Measurements from ENCODE around the gene KATNAL1.

KATNAL1 gene

GRCh38 chr13:30334663-30335386, 27.5 kb upstream of the KATNAL1 start:
- no peak overlapping the region for H3K4me3 ChIP-seq
- H3K27ac ChIP-seq, result no peak overlapping the region

- no peak overlapping the region for H3K4me3 ChIP-seq
- H3K27ac ChIP-seq, result no peak overlapping the region
Observed at GRCh38 chr13:30333616-30334015, 26.3 kb upstream of the KATNAL1 start.

- H3K27ac ChIP-seq, result peak overlapping the region in 1 of 21 experiments; percentile 56
- no peak overlapping the region for H3K4me3 ChIP-seq
Observed at GRCh38 chr13:30332456-30333143, 25.2 kb upstream of the KATNAL1 start.

GRCh38 chr13:30331331-30331771, 24.0 kb upstream of the KATNAL1 start:
- Histone ChIP-seq H3K4me3 (no peak overlapping the region), H3K27ac (peak overlapping the region in 3 of 21 experiments; percentile 29 to 56 (median 40))

- Histone ChIP-seq H3K4me3 (no peak overlapping the region), H3K27ac (peak overlapping the region in 1 of 21 experiments; percentile 21)
Observed at GRCh38 chr13:30329009-30329585, 21.7 kb upstream of the KATNAL1 start.

- no peak overlapping the region for H3K4me3 ChIP-seq
Observed at GRCh38 chr13:30325668-30326067, 18.3 kb upstream of the KATNAL1 start.

GRCh38 chr13:30323524-30323923, 16.2 kb upstream of the KATNAL1 start:
- H3K4me3 ChIP-seq, result no peak overlapping the region

More at GRCh38 chr13:30325668-30326067, 18.3 kb upstream of the KATNAL1 start:
- no peak overlapping the region for H3K27ac ChIP-seq

GRCh38 chr13:30322428-30322827, 15.1 kb upstream of the KATNAL1 start:
- H3K4me3 ChIP-seq, result no peak overlapping the region
- no peak overlapping the region for H3K27ac ChIP-seq

More at GRCh38 chr13:30323524-30323923, 16.2 kb upstream of the KATNAL1 start:
- no peak overlapping the region for H3K27ac ChIP-seq

GRCh38 chr13:30321256-30321655, 13.9 kb upstream of the KATNAL1 start:
- Histone ChIP-seq H3K4me3 (no peak overlapping the region), H3K27ac (no peak overlapping the region)

GRCh38 chr13:30319655-30320054, 12.3 kb upstream of the KATNAL1 start:
- Histone ChIP-seq H3K27ac (no peak overlapping the region), H3K4me3 (no peak overlapping the region)

- Histone ChIP-seq H3K27ac (peak overlapping the region in 1 of 21 experiments; percentile 34), H3K4me3 (no peak overlapping the region)
Observed at GRCh38 chr13:30319130-30319529, 11.8 kb upstream of the KATNAL1 start.

GRCh38 chr13:30318026-30318425, 10.7 kb upstream of the KATNAL1 start:
- Histone ChIP-seq H3K4me3 (no peak overlapping the region), H3K27ac (no peak overlapping the region)

GRCh38 chr13:30314562-30314961, 7.2 kb upstream of the KATNAL1 start:
- Histone ChIP-seq H3K27ac (no peak overlapping the region), H3K4me3 (no peak overlapping the region)

GRCh38 chr13:30314069-30314468, 6.7 kb upstream of the KATNAL1 start:
- no peak overlapping the region for H3K4me3 ChIP-seq
- no peak overlapping the region for H3K27ac ChIP-seq

- Histone ChIP-seq H3K27ac (no peak overlapping the region), H3K4me3 (no peak overlapping the region)
Observed at GRCh38 chr13:30313311-30313710, 6.0 kb upstream of the KATNAL1 start.

- H3K27ac ChIP-seq, result no peak overlapping the region
- H3K4me3 ChIP-seq, result no peak overlapping the region
Observed at GRCh38 chr13:30312904-30313303, 5.6 kb upstream of the KATNAL1 start.

- Histone ChIP-seq H3K4me3 (no peak overlapping the region), H3K27ac (no peak overlapping the region)
Observed at GRCh38 chr13:30308548-30308947, 1.2 kb upstream of the KATNAL1 start.

- peak overlapping the region in 10 of 21 experiments; percentile 78 to 96 (median 90) for H3K27ac ChIP-seq
Observed at GRCh38 chr13:30307971-30308290, 580 bp upstream of the KATNAL1 start.

GRCh38 chr13:30306762-30307193, 573 bp downstream of the KATNAL1 start:
- peak overlapping the region in 20 of 21 experiments; percentile 78 to 96 (median 89) for H3K27ac ChIP-seq
- H3K4me3 ChIP-seq, result peak overlapping the region; percentile 84 to 100 (median 99)

More at GRCh38 chr13:30307971-30308290, 580 bp upstream of the KATNAL1 start:
- H3K4me3 ChIP-seq, result peak overlapping the region; percentile 84 to 100 (median 99)

- H3K4me3 ChIP-seq, result no peak overlapping the region
- H3K27ac ChIP-seq, result peak overlapping the region in 1 of 21 experiments; percentile 94
Observed at GRCh38 chr13:30305456-30305970, 1.8 kb downstream of the KATNAL1 start.
